ENCODE data around the gene XK. TPM values are rescaled to one million over a fixed set of nuclear protein-coding genes. Genes with fewer than 3 reads are reported as not detected.

XK gene, protein sequence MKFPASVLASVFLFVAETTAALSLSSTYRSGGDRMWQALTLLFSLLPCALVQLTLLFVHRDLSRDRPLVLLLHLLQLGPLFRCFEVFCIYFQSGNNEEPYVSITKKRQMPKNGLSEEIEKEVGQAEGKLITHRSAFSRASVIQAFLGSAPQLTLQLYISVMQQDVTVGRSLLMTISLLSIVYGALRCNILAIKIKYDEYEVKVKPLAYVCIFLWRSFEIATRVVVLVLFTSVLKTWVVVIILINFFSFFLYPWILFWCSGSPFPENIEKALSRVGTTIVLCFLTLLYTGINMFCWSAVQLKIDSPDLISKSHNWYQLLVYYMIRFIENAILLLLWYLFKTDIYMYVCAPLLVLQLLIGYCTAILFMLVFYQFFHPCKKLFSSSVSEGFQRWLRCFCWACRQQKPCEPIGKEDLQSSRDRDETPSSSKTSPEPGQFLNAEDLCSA
- 10 to 100 TPM; 14.1 to 27.0 (median 20.3) TPM for total RNA-seq
- 1 to 10 TPM; 8.1 to 9.3 (median 8.4) TPM for polyA plus RNA-seq

DNA sequence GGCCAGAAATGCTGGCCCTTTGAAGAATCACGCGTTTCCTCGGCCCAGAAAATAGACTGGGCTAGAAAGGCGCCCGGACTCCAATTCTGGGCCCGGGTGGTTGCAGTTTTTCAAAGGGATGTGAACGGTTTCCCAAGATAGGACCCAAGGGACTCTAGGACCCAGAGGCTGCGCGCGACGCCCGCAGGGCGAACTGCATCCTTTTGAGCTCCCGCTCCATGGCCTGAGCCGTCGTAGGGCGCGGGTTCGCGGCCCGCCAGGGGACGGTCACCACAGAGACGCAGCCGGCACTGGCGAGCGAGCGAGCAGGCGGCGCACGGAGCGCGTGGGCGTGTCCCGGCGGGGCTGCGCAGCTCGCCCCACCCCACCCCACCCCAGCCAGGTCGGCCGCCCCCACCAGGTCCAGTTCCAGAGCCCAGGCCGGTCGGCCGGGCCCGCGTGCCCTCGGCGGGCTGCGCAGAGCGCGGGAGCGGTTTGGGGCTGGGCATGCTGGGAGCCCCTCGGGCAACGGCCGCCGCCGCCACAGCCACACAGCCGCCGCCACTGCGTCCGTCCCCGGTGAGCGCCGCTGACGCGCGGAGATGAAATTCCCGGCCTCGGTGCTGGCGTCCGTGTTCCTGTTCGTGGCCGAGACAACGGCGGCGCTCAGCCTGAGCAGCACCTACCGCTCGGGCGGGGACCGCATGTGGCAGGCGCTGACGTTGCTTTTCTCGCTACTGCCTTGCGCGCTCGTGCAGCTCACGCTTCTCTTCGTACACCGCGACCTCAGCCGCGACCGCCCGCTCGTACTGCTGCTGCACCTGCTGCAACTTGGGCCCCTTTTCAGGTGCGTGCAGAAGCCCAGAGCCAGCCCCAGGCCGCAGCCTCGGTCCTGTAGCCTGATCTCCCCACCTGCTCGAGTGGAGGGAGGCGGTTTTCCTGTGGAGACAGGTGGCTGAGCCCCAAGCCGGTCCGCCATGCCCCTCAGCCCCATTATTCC, at the start of gene XK:
XK (plus strand) TSS at position 411 of the 979 bp plus-strand sequence; CDS start at position 582, 171 bp downstream.
- TF ChIP-seq POLR2AphosphoS5 (IDR thresholded peaks at IDR 0.05) (peak in 3 of 4 donors; percentile 46 to 67 (median 53)), POLR2A (IDR thresholded peaks at IDR 0.05) (peak in 1 of 2 donors; percentile 18), EP300 (IDR thresholded peaks at IDR 0.05) (no peak)
- peak; percentile 76 for DNase-seq

DNA sequence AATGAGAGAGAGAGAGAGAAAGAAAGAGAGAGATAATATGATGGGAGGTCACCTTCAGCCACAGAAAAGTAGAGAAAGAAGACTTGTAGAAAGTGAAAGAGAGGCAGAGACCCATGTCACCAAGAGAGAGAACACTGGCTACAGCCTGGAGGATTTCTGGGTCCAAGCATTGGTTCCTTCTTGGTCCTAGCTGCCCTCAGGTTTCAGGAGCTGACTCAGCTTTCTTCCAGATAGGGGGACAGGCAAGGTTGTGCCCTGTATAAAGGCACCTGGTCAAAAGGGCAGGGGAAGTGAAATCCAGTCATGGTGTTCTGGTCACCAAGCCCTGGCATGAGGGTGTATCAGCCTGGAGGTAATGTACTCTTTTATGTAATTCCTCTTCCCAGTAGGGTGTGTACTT, 47.5 kb upstream of the XK start:
- Histone ChIP-seq H3K27ac (no peak overlapping the region), H3K9me3 (no peaks in the 10 kb centered on the region)

More for the DNA sequence above, at the start of gene XK:
- peaks cover 0 to 27% (median 9%) of the 10 kb centered on the region in 4 donors for H3K4me1 ChIP-seq
- no peaks in the 10 kb centered on the region for H3K9me3 ChIP-seq
- H3K27me3 ChIP-seq: no peaks in the 10 kb centered on the region
- intact Hi-C loops (cut with DNase I): loop anchor here (5.0 to 10.0 kb wide), 2 partner anchors 37 to 111 kb away; partner anchors contain the start of gene LANCL3
- H3K4me3 ChIP-seq: peak within 1 kb of the TSS; percentile 34 to 61 (median 53)
- H3K27ac ChIP-seq: peak within 1 kb of the TSS; percentile 85 to 92 (median 87)
- 1 to 3% methylated on average over 100 of the region's 100 CpGs for WGBS, 2 donors
- no peaks in the 10 kb centered on the region for H3K36me3 ChIP-seq

DNA sequence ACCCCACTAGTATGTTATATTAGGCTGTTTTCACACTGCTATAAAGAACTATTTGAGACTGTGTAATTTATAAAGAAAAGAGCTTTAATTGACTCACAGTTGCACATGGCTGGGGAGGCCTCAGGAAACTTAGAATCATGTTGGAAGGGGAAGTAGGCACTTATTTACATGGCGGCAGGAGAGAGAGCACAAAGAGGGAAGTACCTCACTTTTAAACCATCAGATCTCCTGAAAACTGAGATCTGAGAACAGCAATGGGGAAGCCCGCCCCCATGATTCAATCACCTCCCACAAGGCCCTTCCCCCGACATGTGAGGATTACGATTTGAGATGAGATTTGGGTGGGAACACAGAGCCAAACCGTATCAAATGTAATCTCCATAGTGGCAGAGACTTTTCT, 45.4 kb upstream of the XK start:
- intact Hi-C loops (cut with DNase I): no loop called here
- WGBS, 2 donors: 79 to 93% methylated on average over 5 of the region's 5 CpGs
- Histone ChIP-seq H3K27ac (no peak overlapping the region), H3K36me3 (no peaks in the 10 kb centered on the region), H3K4me3 (no peak overlapping the region), H3K9me3 (no peaks in the 10 kb centered on the region), H3K27me3 (no peaks in the 10 kb centered on the region), H3K4me1 (no peaks in the 10 kb centered on the region)
- TF ChIP-seq POLR2AphosphoS5 (IDR thresholded peaks at IDR 0.05) (no peak), POLR2A (IDR thresholded peaks at IDR 0.05) (no peak), EP300 (IDR thresholded peaks at IDR 0.05) (no peak)
- TF ChIP-seq, protein P1, sequence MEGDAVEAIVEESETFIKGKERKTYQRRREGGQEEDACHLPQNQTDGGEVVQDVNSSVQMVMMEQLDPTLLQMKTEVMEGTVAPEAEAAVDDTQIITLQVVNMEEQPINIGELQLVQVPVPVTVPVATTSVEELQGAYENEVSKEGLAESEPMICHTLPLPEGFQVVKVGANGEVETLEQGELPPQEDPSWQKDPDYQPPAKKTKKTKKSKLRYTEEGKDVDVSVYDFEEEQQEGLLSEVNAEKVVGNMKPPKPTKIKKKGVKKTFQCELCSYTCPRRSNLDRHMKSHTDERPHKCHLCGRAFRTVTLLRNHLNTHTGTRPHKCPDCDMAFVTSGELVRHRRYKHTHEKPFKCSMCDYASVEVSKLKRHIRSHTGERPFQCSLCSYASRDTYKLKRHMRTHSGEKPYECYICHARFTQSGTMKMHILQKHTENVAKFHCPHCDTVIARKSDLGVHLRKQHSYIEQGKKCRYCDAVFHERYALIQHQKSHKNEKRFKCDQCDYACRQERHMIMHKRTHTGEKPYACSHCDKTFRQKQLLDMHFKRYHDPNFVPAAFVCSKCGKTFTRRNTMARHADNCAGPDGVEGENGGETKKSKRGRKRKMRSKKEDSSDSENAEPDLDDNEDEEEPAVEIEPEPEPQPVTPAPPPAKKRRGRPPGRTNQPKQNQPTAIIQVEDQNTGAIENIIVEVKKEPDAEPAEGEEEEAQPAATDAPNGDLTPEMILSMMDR (IDR thresholded peaks at IDR 0.05): no peak
- no peak for DNase-seq

More for the DNA sequence above, 47.5 kb upstream of the XK start:
- H3K27me3 ChIP-seq: no peaks in the 10 kb centered on the region
- H3K4me1 ChIP-seq: no peaks in the 10 kb centered on the region
- DNase-seq: no peak
- H3K36me3 ChIP-seq: no peaks in the 10 kb centered on the region
- intact Hi-C loops (cut with DNase I): no loop called here
- H3K4me3 ChIP-seq: no peak overlapping the region
- TF ChIP-seq POLR2A (IDR thresholded peaks at IDR 0.05) (no peak), POLR2AphosphoS5 (IDR thresholded peaks at IDR 0.05) (no peak), EP300 (IDR thresholded peaks at IDR 0.05) (no peak)
- TF ChIP-seq, protein P1 (IDR thresholded peaks at IDR 0.05): no peak

DNA sequence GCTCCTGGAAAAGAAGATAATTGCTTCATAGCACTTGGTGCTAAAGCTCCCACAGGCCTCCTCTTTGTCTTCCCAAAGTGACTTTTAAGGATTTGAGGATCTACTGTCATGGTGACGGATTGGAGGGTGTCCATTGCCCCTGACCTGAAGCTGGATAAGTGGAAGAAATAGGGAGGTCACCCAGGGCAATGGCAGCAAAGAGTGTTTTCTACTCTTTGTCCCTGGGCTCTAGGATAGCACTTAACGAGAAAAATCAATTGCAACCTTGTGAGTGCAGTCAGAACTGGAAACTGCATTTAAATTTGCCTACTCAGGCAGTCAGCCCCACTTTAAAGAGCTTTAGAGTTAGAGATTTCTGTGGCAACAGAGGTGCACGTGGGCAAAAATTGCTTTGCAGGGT, 43.7 kb upstream of the XK start:
- H3K4me3 ChIP-seq: no peak overlapping the region
- intact Hi-C loops (cut with DNase I): no loop called here
- TF ChIP-seq POLR2AphosphoS5 (IDR thresholded peaks at IDR 0.05) (no peak), POLR2A (IDR thresholded peaks at IDR 0.05) (no peak)
- H3K9me3 ChIP-seq: no peaks in the 10 kb centered on the region
- H3K27me3 ChIP-seq: no peaks in the 10 kb centered on the region
- H3K27ac ChIP-seq: no peak overlapping the region
- DNase-seq: no peak
- 83 to 89% methylated on average over 3 of the region's 3 CpGs for WGBS, 2 donors
- no peaks in the 10 kb centered on the region for H3K4me1 ChIP-seq
- no peaks in the 10 kb centered on the region for H3K36me3 ChIP-seq

DNA sequence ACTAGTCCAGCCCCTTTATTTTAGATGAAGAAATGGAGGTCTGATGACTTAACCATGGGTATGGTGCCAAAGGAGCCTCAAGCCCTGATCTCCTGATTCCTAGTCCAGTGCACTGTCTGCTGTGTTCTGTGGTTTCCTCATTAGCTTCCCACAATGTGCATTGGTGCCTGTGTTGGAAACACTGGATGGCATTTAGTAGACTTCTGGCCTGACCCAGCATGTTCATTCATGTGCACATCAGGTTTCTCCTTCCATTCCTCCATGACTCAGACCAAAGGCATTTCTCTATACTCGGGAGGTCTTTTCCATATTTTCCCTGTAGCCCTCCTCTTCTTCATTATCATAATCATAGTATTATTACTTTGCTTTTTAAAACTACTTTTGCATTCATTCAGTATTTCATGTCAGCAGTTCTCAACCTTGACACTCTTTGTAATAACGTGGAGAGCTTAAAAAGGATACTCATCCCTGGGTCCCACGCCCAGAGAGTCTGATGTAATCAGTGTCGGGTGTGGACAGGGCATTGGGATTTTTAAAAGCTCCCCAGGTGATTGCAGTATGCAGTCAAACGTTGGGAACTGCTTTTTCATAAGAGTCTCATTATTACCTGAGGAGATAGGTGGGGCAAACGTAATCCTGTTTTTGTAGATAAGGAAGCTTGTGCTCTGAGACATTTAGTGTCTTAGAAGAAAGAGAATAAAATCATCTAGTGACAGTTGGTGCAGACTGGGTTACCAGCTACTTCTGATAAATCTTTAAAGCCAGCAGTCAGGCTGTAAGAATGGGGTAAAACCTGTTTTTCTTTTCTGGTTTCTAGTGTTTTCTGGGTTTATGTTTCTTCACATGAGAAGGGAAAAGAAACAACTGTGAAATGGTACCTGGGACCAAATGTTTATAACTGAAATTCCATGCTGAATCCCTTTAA, 40.9 kb upstream of the XK start:
- no peaks in the 10 kb centered on the region for H3K9me3 ChIP-seq
- H3K36me3 ChIP-seq: no peaks in the 10 kb centered on the region
- WGBS, 2 donors: 16 to 62% methylated on average over 6 of the region's 6 CpGs
- H3K27ac ChIP-seq: no peak overlapping the region
- H3K4me1 ChIP-seq: no peaks in the 10 kb centered on the region
- intact Hi-C loops (cut with DNase I): no loop called here
- H3K27me3 ChIP-seq: no peaks in the 10 kb centered on the region
- TF ChIP-seq EP300 (IDR thresholded peaks at IDR 0.05): no peak
- no peak for TF ChIP-seq POLR2A (IDR thresholded peaks at IDR 0.05)
- TF ChIP-seq, protein P1 (IDR thresholded peaks at IDR 0.05): no peak
- TF ChIP-seq POLR2AphosphoS5 (IDR thresholded peaks at IDR 0.05): no peak
- no peak for DNase-seq
- no peak overlapping the region for H3K4me3 ChIP-seq
